HL-60 (cell line): Measurements from ENCODE around the gene ISCU.
A peak's percentile ranks its signal among the peaks of the same experiment; 100 is the strongest.

Experiments
- DNase-seq, 2 experiments: peaks; one replicate each; pipeline ENCODE4 v3.0.0-alpha.2; 2010 to 2020; ENCODE audit warnings: low read depth in 1 of 2, low spot score in 1 of 2
- H3K27ac ChIP-seq: fragments of 250-450 bp; sonication (Bioruptor Pico); replicated peaks from 2 replicates; pipeline ENCODE4 v1.5.1; 2020; ENCODE audit warnings: mild to moderate bottlenecking, moderate library complexity
- H3K27me3 ChIP-seq: fragments of 250-450 bp; sonication (Bioruptor Pico); 2 replicates; pipeline ENCODE4 v1.5.1; 2021; ENCODE audit warnings: mild to moderate bottlenecking, moderate library complexity; ENCODE audit not compliant: insufficient read depth, poor library complexity, severe bottlenecking
- H3K4me3 ChIP-seq: replicated peaks from 2 replicates; pipeline ENCODE4 v1.5.1; 2011; ENCODE audit warnings: mild to moderate bottlenecking, control low read depth, low read length; ENCODE audit not compliant: insufficient read depth
- CTCF ChIP-seq: IDR thresholded peaks from one replicate; pipeline ENCODE4 v1.5.1; 2011; ENCODE audit warnings: low read length, control low read depth, inconsistent platforms; ENCODE audit not compliant: insufficient read depth
- GABPA ChIP-seq: IDR thresholded peaks from 2 replicates; pipeline ENCODE4 v1.6.1; 2012; ENCODE audit warnings: low read depth
- POLR2AphosphoS5 ChIP-seq: IDR thresholded peaks from 2 replicates; pipeline ENCODE4 v1.6.1; 2012; ENCODE audit warnings: low read depth
- REST ChIP-seq: IDR thresholded peaks from 2 replicates; pipeline ENCODE4 v1.6.1; 2012; ENCODE audit warnings: low read depth; ENCODE audit not compliant: insufficient replicate concordance
- SPI1 ChIP-seq: IDR thresholded peaks from 2 replicates; pipeline ENCODE4 v1.6.1; 2012; ENCODE audit warnings: low read depth, mild to moderate bottlenecking, borderline replicate concordance

Gene ISCU

GRCh38 chr12:108565146-108565545, 2.8 kb downstream of the ISCU start:
- Histone ChIP-seq H3K4me3 (no peak overlapping the region), H3K27me3 (no peaks in the 10 kb centered on the region), H3K27ac (peak overlapping the region; percentile 38)
- peak in 1 of 2 experiments; percentile 53 for DNase-seq
- TF ChIP-seq GABPA = no peak
- TF ChIP-seq CTCF = no peak

- Histone ChIP-seq H3K27me3 (no peaks in the 10 kb centered on the region), H3K4me3 (no peak overlapping the region), H3K27ac (peak overlapping the region; percentile 45)
- TF ChIP-seq SPI1 (no peak), POLR2AphosphoS5 (peak; percentile 86), REST (peak; percentile 23)
- DNase-seq = peak; percentile 81 to 88
Observed at GRCh38 chr12:108565976-108566375, 3.6 kb downstream of the ISCU start.

GRCh38 chr12:108566452-108566851, 4.1 kb downstream of the ISCU start:
- peak overlapping the region; percentile 45 for H3K27ac ChIP-seq

More at GRCh38 chr12:108566452-108566851, 4.1 kb downstream of the ISCU start:
- Histone ChIP-seq H3K4me3 (no peak overlapping the region), H3K27me3 (no peaks in the 10 kb centered on the region)
- TF ChIP-seq POLR2AphosphoS5 (no peak), SPI1 (no peak), GABPA (no peak), REST (no peak), CTCF (no peak)
- no peak for DNase-seq
